Natural killer cell (primary cell): ENCODE measurements around the gene IFTAP. TPM values are rescaled to one million over a fixed set of nuclear protein-coding genes. Genes with fewer than 3 reads are reported as not detected.

Experiments
- ATAC-seq, 3 donors: fragments of 150-1000 bp in 2 of 3; fragments of 200-7000 bp in 1 of 3; cut with Tn5 transposase; 1 replicate in 1 of 3; 2 replicates in 2 of 3; pipeline ENCODE4 v1.10.0; 2021; ENCODE audit warnings: mild to moderate bottlenecking in 2 of 3, moderate library complexity in 2 of 3
- DNase-seq, 2 donors: peaks; one replicate each; pipeline versions ENCODE4 v3.0.0 to v3.0.0-alpha.2; 2013 to 2021; ENCODE audit warnings: mixed read lengths in 1 of 2
- H3K27ac ChIP-seq: one replicate; pipeline ENCODE4 v1.5.1; 2013; ENCODE audit warnings: mild to moderate bottlenecking, low read length
- H3K27me3 ChIP-seq: one replicate; pipeline ENCODE4 v1.6.1; 2013; ENCODE audit warnings: low read length; ENCODE audit not compliant: control insufficient read depth, insufficient read depth
- H3K36me3 ChIP-seq: one replicate; pipeline ENCODE4 v1.6.1; 2013; ENCODE audit warnings: low read length; ENCODE audit not compliant: control insufficient read depth, insufficient read depth
- H3K4me1 ChIP-seq: one replicate; pipeline ENCODE4 v1.6.1; 2013; ENCODE audit warnings: low read length; ENCODE audit not compliant: control insufficient read depth, insufficient read depth
- H3K4me3 ChIP-seq: one replicate; pipeline ENCODE4 v1.5.1; 2013; ENCODE audit warnings: low read length
- H3K9me3 ChIP-seq: one replicate; pipeline ENCODE4 v1.6.1; 2013; ENCODE audit warnings: low read length; ENCODE audit not compliant: control insufficient read depth, insufficient read depth
- H3K27ac Mint-ChIP-seq, 2 donors: one replicate each; pipeline ENCODE4 v1.8.0; 2022; ENCODE audit warnings: mild to moderate bottlenecking in 2 of 2, mixed read lengths in 2 of 2, moderate library complexity in 1 of 2
- H3K27me3 Mint-ChIP-seq, 2 donors: one replicate each; pipeline ENCODE4 v1.8.0; 2022; ENCODE audit warnings: low read depth in 2 of 2, mixed read lengths in 2 of 2
- H3K36me3 Mint-ChIP-seq: one replicate; pipeline ENCODE4 v1.8.0; 2022; ENCODE audit warnings: mixed read lengths
- H3K4me1 Mint-ChIP-seq, 2 donors: one replicate each; pipeline ENCODE4 v1.8.0; 2022; ENCODE audit warnings: mixed read lengths in 2 of 2
- H3K4me3 Mint-ChIP-seq: one replicate; pipeline ENCODE4 v1.8.0; 2022; ENCODE audit warnings: mild to moderate bottlenecking, moderate library complexity, mixed read lengths
- H3K9me3 Mint-ChIP-seq, 2 donors: one replicate each; pipeline ENCODE4 v1.8.0; 2022; ENCODE audit warnings: mixed read lengths in 2 of 2
- whole genome bisulfite sequencing: methylation state at CpG from one replicate; pipeline ENCODE4 v1.1.7; 2013; ENCODE audit warnings: missing lambda C conversion rate; ENCODE audit not compliant: insufficient coverage; 5-methylcytosine and 5-hydroxymethylcytosine counted together
- intact Hi-C: fragments of 100-400 bp; cut with micrococcal nuclease; formaldehyde crosslinking; loops from one replicate; pipeline ENCODE4 v1.14.2; 2022
- total RNA-seq, 4 donors: library from RNA; stranded (reverse); fragments of 120-200 nt in 1 of 4; gene quantifications; one replicate each; pipeline versions ENCODE4 v1.2.3 to v1.2.4, GENCODE V29; 2013 to 2022
- TF ChIP-seq, protein P1 (sequence below): fragments of 200-600 bp; IDR thresholded peaks from one replicate; pipeline ENCODE4 v1.8.0; 2022; ENCODE audit warnings: antibody characterized with exemption

The IFTAP gene
- total RNA-seq, 3 donors from 2014 or later (not counting 1 experiment from before 2014, with no cell fraction given): 0.94 to 1.9 (median 1.8) TPM

DNA sequence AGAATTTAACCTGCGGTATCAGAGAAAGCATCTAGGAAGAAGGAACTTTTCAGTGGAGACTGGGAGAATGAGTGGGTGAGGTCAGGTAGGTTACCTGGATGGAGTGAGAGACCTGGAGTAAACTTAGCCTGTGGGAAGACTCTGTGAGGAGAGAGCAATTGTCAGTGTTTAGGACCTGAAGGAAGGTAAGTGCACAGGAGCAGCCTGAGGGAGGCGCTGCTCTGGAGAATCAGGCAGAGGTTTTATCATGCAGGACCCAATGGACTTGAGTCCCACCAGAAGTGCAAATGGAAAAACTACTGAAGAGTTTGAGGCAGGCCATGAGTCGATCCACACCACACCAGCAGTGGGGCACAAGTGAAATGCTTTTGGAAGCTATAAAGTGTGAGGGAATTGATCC lies 10.6 kb upstream of the IFTAP start:
- no peaks in the 10 kb centered on the region for H3K9me3 ChIP-seq
- TF ChIP-seq, protein P1, sequence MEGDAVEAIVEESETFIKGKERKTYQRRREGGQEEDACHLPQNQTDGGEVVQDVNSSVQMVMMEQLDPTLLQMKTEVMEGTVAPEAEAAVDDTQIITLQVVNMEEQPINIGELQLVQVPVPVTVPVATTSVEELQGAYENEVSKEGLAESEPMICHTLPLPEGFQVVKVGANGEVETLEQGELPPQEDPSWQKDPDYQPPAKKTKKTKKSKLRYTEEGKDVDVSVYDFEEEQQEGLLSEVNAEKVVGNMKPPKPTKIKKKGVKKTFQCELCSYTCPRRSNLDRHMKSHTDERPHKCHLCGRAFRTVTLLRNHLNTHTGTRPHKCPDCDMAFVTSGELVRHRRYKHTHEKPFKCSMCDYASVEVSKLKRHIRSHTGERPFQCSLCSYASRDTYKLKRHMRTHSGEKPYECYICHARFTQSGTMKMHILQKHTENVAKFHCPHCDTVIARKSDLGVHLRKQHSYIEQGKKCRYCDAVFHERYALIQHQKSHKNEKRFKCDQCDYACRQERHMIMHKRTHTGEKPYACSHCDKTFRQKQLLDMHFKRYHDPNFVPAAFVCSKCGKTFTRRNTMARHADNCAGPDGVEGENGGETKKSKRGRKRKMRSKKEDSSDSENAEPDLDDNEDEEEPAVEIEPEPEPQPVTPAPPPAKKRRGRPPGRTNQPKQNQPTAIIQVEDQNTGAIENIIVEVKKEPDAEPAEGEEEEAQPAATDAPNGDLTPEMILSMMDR: no peak
- no peaks in the 10 kb centered on the region for H3K36me3 Mint-ChIP-seq
- no peaks in the 10 kb centered on the region for H3K4me1 ChIP-seq
- intact Hi-C loops: no loop called here
- H3K4me3 Mint-ChIP-seq: no peak overlapping the region
- no peaks in the 10 kb centered on the region for H3K9me3 Mint-ChIP-seq
- no peak for ATAC-seq
- H3K4me1 Mint-ChIP-seq: no peaks in the 10 kb centered on the region
- H3K27ac ChIP-seq: no peak overlapping the region
- H3K36me3 ChIP-seq: no peaks in the 10 kb centered on the region
- WGBS: 88% methylated on average over 3 of the region's 3 CpGs
- no peak overlapping the region for H3K27ac Mint-ChIP-seq
- H3K27me3 Mint-ChIP-seq: peaks cover 19 to 41% of the 10 kb centered on the region in 2 donors
- no peak overlapping the region for H3K4me3 ChIP-seq
- no peak for DNase-seq
- no peaks in the 10 kb centered on the region for H3K27me3 ChIP-seq

DNA sequence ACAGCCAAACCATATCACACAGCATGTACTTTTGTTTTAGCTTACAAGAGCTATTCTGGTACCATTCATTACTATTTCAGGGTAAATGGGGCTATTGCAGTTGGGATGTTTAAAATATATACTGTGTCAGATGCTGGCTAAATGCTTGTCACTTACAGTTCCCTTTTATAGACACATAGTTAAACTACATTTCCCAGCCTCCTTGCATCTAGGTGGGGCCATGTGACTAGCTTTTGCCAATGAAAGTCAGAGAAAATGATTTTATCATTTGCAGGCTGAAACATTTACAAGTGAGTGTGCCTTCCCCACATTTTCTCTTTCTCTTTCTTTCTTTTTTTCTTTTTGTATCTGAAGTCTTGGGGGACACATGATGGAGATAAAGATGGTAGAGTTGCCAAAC lies 7.8 kb upstream of the IFTAP start:
- Histone ChIP-seq H3K4me3 (no peak overlapping the region), H3K36me3 (no peaks in the 10 kb centered on the region), H3K27me3 (peaks cover 10% of the 10 kb centered on the region), H3K9me3 (no peaks in the 10 kb centered on the region), H3K4me1 (no peaks in the 10 kb centered on the region), H3K27ac (no peak overlapping the region)
- peaks cover 32 to 57% of the 10 kb centered on the region in 2 donors for H3K27me3 Mint-ChIP-seq
- no peak overlapping the region for H3K27ac Mint-ChIP-seq
- peak in 1 of 3 donors; percentile 37 for ATAC-seq
- DNase-seq: no peak
- no peaks in the 10 kb centered on the region for H3K9me3 Mint-ChIP-seq
- TF ChIP-seq, protein P1: no peak
- no peak overlapping the region for H3K4me3 Mint-ChIP-seq
- H3K4me1 Mint-ChIP-seq: no peaks in the 10 kb centered on the region
- H3K36me3 Mint-ChIP-seq: no peaks in the 10 kb centered on the region
- intact Hi-C loops: no loop called here

DNA sequence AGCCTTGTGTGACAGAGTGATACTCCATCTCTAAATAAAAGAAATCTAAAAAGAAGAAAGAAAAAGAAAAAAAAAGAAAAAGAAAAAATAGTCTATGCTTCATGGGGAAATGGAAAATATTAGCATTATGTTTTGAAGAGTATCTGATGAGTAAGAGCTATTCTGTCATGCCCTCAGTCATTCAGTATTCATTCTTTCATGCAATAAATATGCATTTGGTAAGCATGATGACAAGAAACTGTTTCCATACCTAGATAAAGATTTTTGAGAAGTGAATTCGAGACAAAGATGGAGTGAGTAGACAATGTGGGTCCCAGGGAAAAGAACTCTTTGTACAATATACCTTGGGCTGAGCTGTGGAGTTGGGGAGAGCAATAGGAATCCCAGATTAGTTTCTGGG lies 6.2 kb upstream of the IFTAP start:
- no peak for DNase-seq
- Histone ChIP-seq H3K4me3 (no peak overlapping the region), H3K27me3 (peaks cover 18% of the 10 kb centered on the region), H3K9me3 (no peaks in the 10 kb centered on the region), H3K27ac (no peak overlapping the region), H3K36me3 (no peaks in the 10 kb centered on the region), H3K4me1 (no peaks in the 10 kb centered on the region)
- WGBS: 53% methylated on average over 1 of the region's 1 CpG
- H3K36me3 Mint-ChIP-seq: no peaks in the 10 kb centered on the region
- no peak overlapping the region for H3K4me3 Mint-ChIP-seq
- no peak overlapping the region for H3K27ac Mint-ChIP-seq
- peaks cover 35 to 59% of the 10 kb centered on the region in 2 donors for H3K27me3 Mint-ChIP-seq
- no peak for ATAC-seq
- H3K4me1 Mint-ChIP-seq: no peaks in the 10 kb centered on the region
- no peaks in the 10 kb centered on the region for H3K9me3 Mint-ChIP-seq
- intact Hi-C loops: no loop called here
- TF ChIP-seq, protein P1: no peak

DNA sequence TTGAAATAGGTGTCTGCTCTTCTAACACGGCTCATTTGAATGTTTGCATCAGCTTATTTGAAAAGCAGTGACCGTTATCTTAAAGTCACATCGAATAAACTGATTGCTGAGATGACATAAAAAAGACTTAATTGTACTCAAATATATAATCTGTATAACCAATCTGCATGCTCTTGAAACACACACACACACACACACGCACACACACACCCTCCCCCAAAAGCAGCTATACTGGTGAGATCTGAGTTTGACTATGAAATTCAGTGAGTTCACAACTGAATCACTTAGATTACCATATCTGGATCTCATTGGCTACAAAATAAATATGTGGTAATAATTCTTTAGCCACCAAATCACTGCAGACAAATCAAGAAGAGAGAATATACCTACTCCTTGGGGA lies 3.8 kb upstream of the IFTAP start:
- Mint-ChIP-seq H3K4me3 (no peak overlapping the region), H3K27ac (no peak overlapping the region), H3K9me3 (no peaks in the 10 kb centered on the region), H3K36me3 (no peaks in the 10 kb centered on the region), H3K4me1 (peaks cover 11% of the 10 kb centered on the region in 2 donors), H3K27me3 (peaks cover 44 to 76% of the 10 kb centered on the region in 2 donors)
- no peaks in the 10 kb centered on the region for H3K36me3 ChIP-seq
- TF ChIP-seq, protein P1: no peak
- no peak overlapping the region for H3K27ac ChIP-seq
- DNase-seq (no peak), ATAC-seq (no peak)
- H3K4me3 ChIP-seq: no peak overlapping the region
- intact Hi-C loops: loop anchor here (10.0 kb wide), 1 partner anchor 794 kb away; no protein-coding TSS in a partner anchor
- no peaks in the 10 kb centered on the region for H3K9me3 ChIP-seq
- peaks cover 38% of the 10 kb centered on the region for H3K27me3 ChIP-seq
- WGBS: 80% methylated on average over 4 of the region's 4 CpGs
- H3K4me1 ChIP-seq: peaks cover 6% of the 10 kb centered on the region
